ENCODE results near the gene DAAM2. TPM values are rescaled to one million over a fixed set of nuclear protein-coding genes. Genes with fewer than 3 reads are reported as not detected.

DAAM2 gene
- total and polyA plus RNA-seq, 2 experiments from 2014 or later, result 1.8 to 5.6 TPM

- 54 to 68% methylated on average over 2 of the region's 2 CpGs for WGBS, 2 experiments (ENCODE audit: low coverage in 1 of 2, low lambda C conversion rate in 2 of 2, missing lambda C conversion rate in 2 of 2)
- Histone ChIP-seq H3K9me2 (ENCODE audit: insufficient read depth) (no peaks in the 10 kb centered on the region), H3K9ac (no peak overlapping the region), H3K36me3 (ENCODE audit: low read depth) (no peaks in the 10 kb centered on the region), H3K79me2 (ENCODE audit: insufficient read depth) (no peaks in the 10 kb centered on the region), H3K4me2 (ENCODE audit: unreplicated experiment) (no peak overlapping the region), H3K27me3 (replicated peaks; ENCODE audit: insufficient read depth) (no peaks in the 10 kb centered on the region), H3K4me3 (no peak overlapping the region), H3K27ac (peak overlapping the region; percentile 57), H3K9me3 (ENCODE audit: low read depth) (no peaks in the 10 kb centered on the region), H3F3A (ENCODE audit: insufficient read depth) (peaks cover 10% of the 10 kb centered on the region; the same call in 1 of the 2 replicates), H4K20me1 (ENCODE audit: insufficient read depth) (no peaks in the 10 kb centered on the region), H3K4me1 (ENCODE audit: insufficient read depth) (peaks cover 35% of the 10 kb centered on the region), H2AFZ (no peak overlapping the region)
- in situ Hi-C loops (cut with MboI), result no loop called here
- TF ChIP-seq EZH2phosphoT487 (IDR thresholded peaks at IDR 0.05; ENCODE audit: insufficient read depth, low read depth), result no peak
- no peak for TF ChIP-seq EZH2 (IDR thresholded peaks at IDR 0.05; ENCODE audit: insufficient read depth, poor library complexity, severe bottlenecking)
- DNase-seq, result no peak
Measured at GRCh38 chr6:39818695-39819094, 26.5 kb downstream of the DAAM2 start.

- Histone ChIP-seq H3F3A (ENCODE audit: insufficient read depth) (peaks cover 10% of the 10 kb centered on the region; the same call in 1 of the 2 replicates), H3K9ac (0 out of 2 replicates have a peak overlapping the region, but pooled peaks have one; percentile 14), H4K20me1 (ENCODE audit: insufficient read depth) (no peaks in the 10 kb centered on the region), H3K9me2 (ENCODE audit: insufficient read depth) (no peaks in the 10 kb centered on the region), H3K9me3 (ENCODE audit: low read depth) (no peaks in the 10 kb centered on the region), H3K36me3 (ENCODE audit: low read depth) (no peaks in the 10 kb centered on the region), H3K27ac (peak overlapping the region; percentile 57), H3K4me2 (ENCODE audit: unreplicated experiment) (peak overlapping the region; percentile 26), H3K27me3 (replicated peaks; ENCODE audit: insufficient read depth) (no peaks in the 10 kb centered on the region), H3K79me2 (ENCODE audit: insufficient read depth) (no peaks in the 10 kb centered on the region), H3K4me1 (ENCODE audit: insufficient read depth) (peaks cover 32% of the 10 kb centered on the region), H2AFZ (no peak overlapping the region), H3K4me3 (no peak overlapping the region)
- DNase-seq, result peak; percentile 63
- in situ Hi-C loops (cut with MboI), result no loop called here
- TF ChIP-seq EZH2 (IDR thresholded peaks at IDR 0.05; ENCODE audit: insufficient read depth, poor library complexity, severe bottlenecking) (no peak), EZH2phosphoT487 (IDR thresholded peaks at IDR 0.05; ENCODE audit: insufficient read depth, low read depth) (no peak)
- WGBS, 2 experiments (ENCODE audit: low coverage in 1 of 2, low lambda C conversion rate in 2 of 2, missing lambda C conversion rate in 2 of 2), result 63 to 65% methylated on average over 1 of the region's 1 CpG
Measured at GRCh38 chr6:39819228-39819627, 27.1 kb downstream of the DAAM2 start.

- H3K9ac ChIP-seq, result 0 out of 2 replicates have a peak overlapping the region, but pooled peaks have one; percentile 14
- TF ChIP-seq EZH2 (IDR thresholded peaks at IDR 0.05; ENCODE audit: insufficient read depth, poor library complexity, severe bottlenecking) (no peak), EZH2phosphoT487 (IDR thresholded peaks at IDR 0.05; ENCODE audit: insufficient read depth, low read depth) (no peak)
- peaks cover 27% of the 10 kb centered on the region for H3K4me1 ChIP-seq (ENCODE audit: insufficient read depth)
- in situ Hi-C loops (cut with MboI), result no loop called here
- H4K20me1 ChIP-seq (ENCODE audit: insufficient read depth), result no peaks in the 10 kb centered on the region
- no peaks in the 10 kb centered on the region for H3K36me3 ChIP-seq (ENCODE audit: low read depth)
- peak overlapping the region; percentile 26 for H3K4me2 ChIP-seq (ENCODE audit: unreplicated experiment)
- 30 to 34% methylated on average over 8 of the region's 8 CpGs for WGBS, 2 experiments (ENCODE audit: low coverage in 1 of 2, low lambda C conversion rate in 2 of 2, missing lambda C conversion rate in 2 of 2)
- H3F3A ChIP-seq (ENCODE audit: insufficient read depth), result peaks cover 10% of the 10 kb centered on the region; the same call in 1 of the 2 replicates
- H2AFZ ChIP-seq, result no peak overlapping the region
- DNase-seq, result peak; percentile 44
- no peak overlapping the region for H3K4me3 ChIP-seq
- H3K79me2 ChIP-seq (ENCODE audit: insufficient read depth), result no peaks in the 10 kb centered on the region
- no peaks in the 10 kb centered on the region for H3K9me3 ChIP-seq (ENCODE audit: low read depth)
- H3K9me2 ChIP-seq (ENCODE audit: insufficient read depth), result no peaks in the 10 kb centered on the region
- peak overlapping the region; percentile 57 for H3K27ac ChIP-seq
- H3K27me3 ChIP-seq (replicated peaks; ENCODE audit: insufficient read depth), result no peaks in the 10 kb centered on the region
Measured at GRCh38 chr6:39819676-39820075, 27.5 kb downstream of the DAAM2 start.

- no peaks in the 10 kb centered on the region for H3K36me3 ChIP-seq (ENCODE audit: low read depth)
- peaks cover 27% of the 10 kb centered on the region for H3K4me1 ChIP-seq (ENCODE audit: insufficient read depth)
- H3K9ac ChIP-seq, result no peak overlapping the region
- in situ Hi-C loops (cut with MboI), result no loop called here
- no peak overlapping the region for H3K27ac ChIP-seq
- H3K79me2 ChIP-seq (ENCODE audit: insufficient read depth), result no peaks in the 10 kb centered on the region
- peaks cover 10% of the 10 kb centered on the region; the same call in 1 of the 2 replicates for H3F3A ChIP-seq (ENCODE audit: insufficient read depth)
- DNase-seq, result no peak
- no peak overlapping the region for H3K4me3 ChIP-seq
- no peaks in the 10 kb centered on the region for H3K27me3 ChIP-seq (replicated peaks; ENCODE audit: insufficient read depth)
- no peak overlapping the region for H2AFZ ChIP-seq
- H3K9me2 ChIP-seq (ENCODE audit: insufficient read depth), result no peaks in the 10 kb centered on the region
- H3K4me2 ChIP-seq (ENCODE audit: unreplicated experiment), result no peak overlapping the region
- TF ChIP-seq EZH2 (IDR thresholded peaks at IDR 0.05; ENCODE audit: insufficient read depth, poor library complexity, severe bottlenecking) (no peak), EZH2phosphoT487 (IDR thresholded peaks at IDR 0.05; ENCODE audit: insufficient read depth, low read depth) (no peak)
- no peaks in the 10 kb centered on the region for H3K9me3 ChIP-seq (ENCODE audit: low read depth)
- H4K20me1 ChIP-seq (ENCODE audit: insufficient read depth), result no peaks in the 10 kb centered on the region
Measured at GRCh38 chr6:39820553-39820952, 28.4 kb downstream of the DAAM2 start.

All from GM23248 (cell line).